Activated CD4-positive, alpha-beta T cell treated with anti-CD3 and anti-CD28 coated beads, Interleukin-2, amount 50 U/mL, for 4 hours (primary cell): ENCODE measurements around the gene CC2D2B.
"Not testable (repeated sequence)": the region's sequence is repeated elsewhere in the genome, so short reads cannot be mapped to it uniquely, and the experiment has no call there.

Experiments used
- DNase-seq, 2 experiments: peaks; one replicate each; pipeline ENCODE4 v3.0.0-alpha.2; 2020

CC2D2B gene, protein sequence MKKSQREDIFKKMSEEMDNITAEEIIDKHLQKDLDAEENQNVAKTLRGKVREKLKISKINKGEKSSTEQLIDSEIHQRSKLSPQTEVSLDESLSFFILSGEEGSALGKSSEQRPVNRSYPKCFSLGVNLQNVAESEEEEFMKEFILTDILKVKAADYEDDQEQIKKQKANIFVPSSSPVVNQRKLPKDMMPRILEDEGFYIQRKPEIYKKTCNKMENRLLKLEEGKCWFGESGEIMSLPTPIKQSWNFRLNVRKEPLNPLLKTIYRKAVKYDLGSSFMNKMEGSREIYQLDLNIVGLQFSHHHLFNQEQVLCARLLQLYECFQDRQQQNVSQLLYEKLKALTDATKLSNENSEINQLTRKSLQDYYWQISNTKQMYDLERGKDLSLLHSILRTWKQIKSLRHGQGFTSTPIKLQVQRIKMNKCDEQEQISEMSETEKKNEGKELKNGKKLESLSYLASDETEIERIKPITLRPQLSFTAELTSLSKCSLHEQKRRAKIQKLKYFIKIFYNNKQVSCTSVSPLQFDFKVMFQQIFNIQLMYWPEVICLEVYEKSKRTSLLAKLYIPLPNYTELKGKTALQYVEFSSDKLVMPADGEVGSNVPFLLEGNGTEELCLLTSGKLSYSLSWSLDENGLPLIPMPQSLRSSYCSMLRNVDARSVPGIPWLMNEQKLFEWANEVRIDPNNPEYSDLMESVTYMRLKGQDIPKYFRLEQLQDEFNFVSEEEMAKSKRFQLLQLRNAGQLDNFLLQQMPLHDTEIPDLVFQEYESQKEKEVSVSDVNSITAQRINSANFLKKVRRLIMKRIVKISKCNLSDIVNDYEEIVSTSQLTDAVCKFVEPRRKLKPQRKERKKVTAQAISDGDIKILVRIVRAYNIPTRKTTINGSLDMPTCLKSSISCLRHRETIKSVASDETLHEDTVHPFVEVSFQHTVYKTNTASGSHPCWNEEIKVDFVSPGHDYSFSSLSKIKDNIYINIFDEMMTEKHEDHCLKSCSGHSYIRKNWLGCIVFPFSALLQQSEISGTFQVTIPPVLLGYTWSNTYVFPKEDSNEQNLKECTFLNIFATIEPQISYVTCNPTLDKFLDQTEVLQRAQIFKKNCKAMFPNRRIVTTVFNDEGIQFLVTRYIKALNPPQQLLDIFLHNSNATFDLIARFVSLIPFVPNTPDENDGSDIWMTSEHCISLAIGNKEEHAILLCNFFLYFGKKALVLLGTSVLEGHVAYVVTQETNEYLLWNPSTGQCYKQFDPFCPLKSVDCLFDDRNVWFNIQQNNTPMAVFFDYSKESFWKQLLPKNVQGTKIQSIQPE (N-terminal part only)

DNA sequence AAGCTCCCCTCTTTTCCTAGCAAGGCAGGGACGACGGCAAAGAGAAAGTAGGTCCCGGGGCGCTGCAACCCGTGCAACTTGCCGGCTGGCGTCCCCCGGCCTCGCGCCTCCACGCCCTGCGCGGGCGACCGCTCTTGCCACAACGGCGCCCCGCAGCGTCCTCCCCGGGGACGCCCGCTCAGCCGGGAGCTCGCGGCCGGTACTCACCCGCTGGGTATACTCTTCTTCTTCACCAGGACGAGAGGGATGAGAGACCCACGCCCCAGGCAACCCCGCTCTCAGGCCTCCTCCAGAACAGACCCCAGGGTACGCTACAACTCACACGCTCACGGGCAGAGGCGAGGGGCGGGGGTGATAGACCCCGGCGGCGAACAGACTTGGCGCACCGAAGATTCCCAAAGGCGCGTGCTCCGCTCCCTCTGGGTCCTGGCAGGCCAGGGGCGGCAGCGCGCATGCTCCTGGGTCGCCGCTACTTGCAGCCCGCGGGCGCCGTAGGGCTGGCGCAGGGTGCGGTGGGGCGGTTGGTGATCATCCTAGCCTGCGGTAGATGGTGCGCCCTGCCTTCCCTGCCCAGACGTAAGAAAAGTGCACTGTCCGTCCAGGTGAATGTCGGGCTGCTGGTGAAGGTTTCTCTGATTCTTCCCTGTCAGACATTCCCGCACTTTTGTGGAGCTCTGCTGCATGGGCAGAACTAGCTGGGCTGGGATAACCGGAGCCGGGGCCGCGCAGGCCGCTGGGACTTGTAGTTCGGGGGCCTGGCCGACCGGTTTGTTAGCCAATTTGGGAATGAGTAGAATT is at the start of gene CC2D2B:
CC2D2B (plus strand) TSS at position 520 of the 798 bp plus-strand sequence. CDS start 3,349 bp downstream, outside the sequence.
- DNase-seq = peak; percentile 46 to 51

DNA sequence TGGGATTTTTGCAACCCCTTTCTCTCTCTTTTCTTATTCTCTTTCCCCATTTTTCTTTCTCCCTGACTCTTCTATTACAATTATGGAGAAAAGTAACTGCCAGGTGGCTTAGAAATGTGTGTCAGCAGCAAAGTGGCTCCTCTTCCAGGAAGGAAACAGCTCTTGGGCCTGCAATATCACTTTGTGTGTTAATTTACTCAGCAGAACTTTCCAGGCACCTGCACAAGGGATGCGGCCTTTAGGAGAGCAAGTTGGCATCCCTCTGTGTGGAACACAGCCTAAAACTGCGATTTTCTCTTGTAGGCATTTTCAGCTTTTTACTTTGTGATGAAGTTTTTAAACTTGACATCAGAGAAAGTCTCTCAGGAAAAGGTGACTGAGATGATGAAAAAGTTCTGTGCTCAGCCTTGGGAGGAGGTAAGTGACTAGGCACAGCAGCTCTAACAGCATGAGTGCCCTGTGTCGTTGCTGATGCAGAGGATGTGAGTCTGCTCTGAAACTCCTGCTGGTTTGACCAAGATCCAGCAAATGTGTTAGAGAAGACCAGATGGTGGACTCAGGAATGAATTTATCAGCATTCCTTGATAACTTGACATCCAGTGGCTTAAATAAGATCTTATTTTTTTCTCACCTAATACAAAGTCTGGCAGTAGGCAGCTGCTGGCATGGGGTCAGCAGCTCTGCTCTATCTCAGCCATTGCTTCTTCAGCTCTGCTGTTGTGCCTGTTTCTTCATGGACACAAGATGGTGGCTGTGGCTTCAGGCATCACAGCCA is 47.4 kb upstream of the CC2D2B start:
- DNase-seq = no peak

DNA sequence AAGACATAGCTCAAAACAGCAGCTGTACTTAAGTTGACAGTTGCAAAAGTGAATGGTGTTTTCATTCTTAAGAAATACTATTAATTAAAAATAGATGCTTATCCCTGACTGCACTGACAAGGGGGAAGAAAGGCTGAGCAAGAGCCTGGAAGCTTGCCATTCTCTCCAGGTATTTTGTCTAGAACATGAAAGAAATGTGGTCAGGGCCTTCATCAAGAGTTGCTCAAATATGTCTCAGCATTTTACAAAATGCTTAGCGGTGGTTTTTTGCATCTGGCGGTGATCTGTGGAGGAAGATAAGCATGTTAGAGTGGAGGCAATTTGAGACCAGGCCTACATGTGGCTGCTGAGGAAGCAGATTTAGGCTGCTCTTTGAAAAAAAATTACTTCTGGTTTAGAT is 46.4 kb upstream of the CC2D2B start:
- DNase-seq = no peak

DNA sequence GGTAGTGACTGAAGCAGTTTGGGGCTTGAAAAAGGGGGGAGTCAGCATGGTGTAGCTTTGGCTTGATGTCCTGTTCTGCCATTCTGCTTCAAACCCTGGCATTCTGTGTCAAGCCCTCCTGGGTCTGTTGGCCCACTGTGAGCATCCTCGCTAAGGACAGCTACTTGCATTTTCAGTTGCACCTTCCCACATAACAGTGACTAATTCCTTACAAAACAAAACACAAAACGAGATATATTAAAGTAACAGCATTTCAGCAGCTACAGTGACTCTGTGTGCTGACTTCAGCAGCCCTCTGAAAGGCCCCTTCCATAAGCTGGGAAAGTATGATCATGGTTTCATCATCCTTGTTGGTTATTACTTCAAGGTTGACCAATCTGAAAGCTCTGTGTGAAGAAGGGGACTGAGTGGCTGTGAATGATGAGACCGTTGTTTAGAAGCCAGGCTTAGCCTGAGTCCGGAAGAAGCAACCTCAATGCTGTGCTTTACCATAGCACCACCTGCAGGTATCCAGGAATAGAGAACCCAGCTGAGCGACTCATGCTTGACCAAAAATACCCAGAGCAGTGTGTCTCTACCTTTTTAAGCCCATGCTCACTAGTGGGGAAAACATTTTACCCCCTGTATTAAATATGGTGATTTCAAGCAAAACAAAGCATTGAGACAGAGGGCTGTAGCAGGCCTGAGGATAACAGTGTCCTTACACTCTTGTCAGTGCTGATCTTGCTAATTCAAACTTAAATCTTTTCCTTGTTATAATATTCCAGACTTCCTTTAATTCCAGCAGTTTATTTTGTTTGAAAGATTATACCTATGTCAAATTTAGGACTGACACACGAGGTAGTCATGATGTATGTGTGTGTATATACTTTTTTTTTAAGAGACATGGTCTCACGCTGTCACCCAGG is 42.6 kb upstream of the CC2D2B start:
- DNase-seq = peak; percentile 3 to 9

DNA sequence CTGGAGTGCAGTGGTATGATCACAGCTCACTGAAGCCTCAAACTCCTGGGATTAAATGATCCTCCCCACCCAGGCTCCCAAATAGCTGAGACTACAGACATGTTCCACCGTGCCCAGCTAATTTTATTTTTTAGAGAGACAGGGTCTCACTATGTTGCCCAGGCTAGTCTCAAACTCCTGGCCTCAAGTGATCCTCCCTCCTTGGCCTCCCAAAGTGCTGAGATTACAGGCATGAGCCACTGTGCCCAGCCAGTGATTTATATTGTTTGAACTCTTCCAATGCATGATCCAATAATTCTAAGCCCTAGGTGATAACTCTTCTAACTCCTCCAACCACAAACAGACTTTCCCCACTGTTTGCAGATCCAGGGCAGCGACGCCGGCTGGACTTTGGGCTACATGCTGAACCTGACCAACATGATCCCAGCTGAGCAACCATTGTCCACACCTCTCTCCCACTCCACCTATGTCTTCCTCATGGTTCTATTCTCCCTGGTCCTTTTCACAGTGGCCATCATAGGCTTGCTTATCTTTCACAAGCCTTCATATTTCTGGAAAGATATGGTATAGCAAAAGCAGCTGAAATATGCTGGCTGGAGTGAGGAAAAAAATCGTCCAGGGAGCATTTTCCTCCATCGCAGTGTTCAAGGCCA is 41.8 kb upstream of the CC2D2B start:
- DNase-seq = no peak

DNA sequence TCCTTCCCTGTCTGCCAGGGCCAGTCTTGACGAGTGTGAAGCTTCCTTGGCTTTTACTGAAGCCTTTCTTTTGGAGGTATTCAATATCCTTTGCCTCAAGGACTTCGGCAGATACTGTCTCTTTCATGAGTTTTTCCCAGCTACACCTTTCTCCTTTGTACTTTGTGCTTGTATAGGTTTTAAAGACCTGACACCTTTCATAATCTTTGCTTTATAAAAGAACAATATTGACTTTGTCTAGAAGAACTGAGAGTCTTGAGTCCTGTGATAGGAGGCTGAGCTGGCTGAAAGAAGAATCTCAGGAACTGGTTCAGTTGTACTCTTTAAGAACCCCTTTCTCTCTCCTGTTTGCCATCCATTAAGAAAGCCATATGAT is 41.3 kb upstream of the CC2D2B start:
- no peak for DNase-seq

DNA sequence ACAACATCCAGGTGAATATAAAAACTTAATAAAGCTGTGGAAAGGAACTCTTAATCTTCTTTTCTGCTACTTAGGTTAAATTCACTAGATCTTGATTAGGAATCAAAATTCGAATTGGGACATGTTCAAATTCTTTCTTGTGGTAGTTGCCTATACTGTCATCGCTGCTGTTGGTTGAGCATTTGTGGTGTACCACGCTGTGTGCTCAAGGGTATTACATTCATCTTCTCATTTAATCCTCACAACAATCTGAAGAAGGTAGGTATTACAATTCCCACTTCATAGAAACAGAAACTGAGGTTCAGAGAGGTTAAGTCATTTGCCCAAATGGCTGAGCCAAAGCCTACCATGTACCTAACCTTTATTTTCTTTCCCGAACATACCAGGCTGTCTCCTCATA is 39.9 kb upstream of the CC2D2B start:
- no peak for DNase-seq

DNA sequence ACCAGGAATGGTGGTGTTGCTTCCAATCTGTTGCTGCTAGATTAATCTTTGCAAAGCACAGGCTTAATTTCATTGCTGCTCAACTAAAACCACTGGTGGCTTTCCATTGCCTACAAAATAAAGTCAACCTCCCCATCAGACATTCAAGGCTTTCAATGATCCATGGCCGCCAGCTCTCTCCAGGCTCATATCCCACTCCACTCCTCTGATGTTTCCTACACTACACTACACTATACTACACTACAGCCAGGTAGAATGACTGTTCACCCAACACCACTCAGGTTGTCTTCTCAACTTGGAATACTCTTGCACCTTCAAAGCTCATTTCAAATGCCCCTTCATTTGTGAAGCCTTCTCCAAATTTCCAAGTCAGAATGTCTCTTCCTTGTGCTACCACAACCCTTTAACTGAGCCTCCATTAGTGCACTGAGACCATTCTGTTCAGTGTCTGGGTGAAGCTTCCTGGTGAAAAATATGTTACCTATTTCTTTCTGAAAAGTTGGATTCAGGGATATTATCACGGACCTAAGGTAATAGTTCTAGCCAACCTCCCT is 35.5 kb upstream of the CC2D2B start:
- no peak for DNase-seq

DNA sequence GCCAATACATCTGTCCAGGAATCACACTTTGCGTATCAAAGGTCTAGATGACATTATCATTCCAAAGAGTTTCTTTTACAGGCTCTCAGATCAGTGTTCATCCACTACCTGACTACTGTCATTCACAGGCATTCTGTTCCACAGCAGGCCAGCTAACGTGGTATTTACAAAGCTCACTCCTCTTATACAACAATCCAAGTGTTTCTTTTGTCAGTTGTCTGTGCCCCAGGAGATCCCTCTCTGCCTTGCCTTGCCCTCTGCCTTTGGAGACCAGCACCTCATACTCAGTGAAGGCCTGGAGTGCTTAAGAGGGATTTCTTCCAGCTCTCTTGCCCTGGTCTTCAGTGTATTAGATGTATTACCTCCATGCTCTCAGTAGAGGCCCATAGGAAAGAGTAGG is 34.6 kb upstream of the CC2D2B start:
- no peak for DNase-seq

DNA sequence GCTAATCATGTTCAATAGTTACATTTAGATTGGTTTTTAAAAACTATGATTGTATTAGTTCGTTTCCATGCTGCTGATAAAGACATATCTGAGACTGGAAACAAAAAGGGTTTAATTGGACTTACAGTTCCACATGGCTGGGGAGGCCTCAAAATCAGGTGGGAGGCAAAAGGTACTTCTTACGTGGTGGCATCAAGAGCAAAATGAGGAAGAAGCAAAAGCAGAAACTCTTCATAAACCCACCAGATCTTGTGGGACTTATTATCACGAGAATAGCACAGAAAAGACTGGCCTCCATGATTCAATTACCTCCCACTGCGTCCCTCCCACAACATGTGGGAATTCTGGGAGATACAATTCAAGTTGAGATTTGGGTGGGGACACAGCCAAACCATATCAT is 34.1 kb upstream of the CC2D2B start:
- DNase-seq = no peak

DNA sequence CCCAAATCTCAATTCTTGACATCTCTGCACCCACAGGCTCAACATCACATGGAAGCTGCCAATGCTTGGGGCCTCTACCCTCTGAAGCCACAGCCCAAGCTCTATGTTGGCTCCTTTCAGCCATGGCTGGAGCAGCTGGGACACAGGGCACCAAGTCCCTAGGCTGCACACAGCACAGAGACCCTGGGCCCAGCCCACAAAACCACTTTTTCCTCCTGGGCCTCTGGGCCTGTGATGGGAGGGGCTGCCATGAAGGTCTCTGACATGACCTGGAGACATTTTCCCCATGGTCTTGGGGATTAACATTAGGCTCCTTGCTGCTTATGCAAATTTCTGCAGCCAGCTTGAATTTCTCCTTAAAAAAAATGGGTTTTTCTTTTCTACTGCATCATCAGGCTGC is 33.0 kb upstream of the CC2D2B start:
- not testable (repeated sequence) for DNase-seq

DNA sequence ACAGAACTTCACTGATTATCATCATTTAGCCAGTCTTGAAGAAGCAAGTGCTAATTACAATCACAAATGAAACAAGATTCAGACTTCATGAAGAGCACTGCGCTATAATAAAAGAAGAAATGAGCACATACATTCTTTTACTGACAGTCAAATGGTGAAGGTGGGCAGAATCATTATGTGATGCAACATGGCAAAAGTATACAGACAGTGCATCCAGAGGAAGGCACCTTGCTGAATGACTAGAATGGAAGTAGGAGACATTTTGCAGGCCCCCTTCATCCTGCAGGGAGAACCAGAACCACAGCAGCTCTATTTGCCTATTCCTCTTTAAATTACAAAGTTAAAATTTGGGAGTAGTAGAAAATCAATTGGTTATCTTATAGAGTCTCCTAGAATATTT is 31.0 kb upstream of the CC2D2B start:
- DNase-seq = no peak

DNA sequence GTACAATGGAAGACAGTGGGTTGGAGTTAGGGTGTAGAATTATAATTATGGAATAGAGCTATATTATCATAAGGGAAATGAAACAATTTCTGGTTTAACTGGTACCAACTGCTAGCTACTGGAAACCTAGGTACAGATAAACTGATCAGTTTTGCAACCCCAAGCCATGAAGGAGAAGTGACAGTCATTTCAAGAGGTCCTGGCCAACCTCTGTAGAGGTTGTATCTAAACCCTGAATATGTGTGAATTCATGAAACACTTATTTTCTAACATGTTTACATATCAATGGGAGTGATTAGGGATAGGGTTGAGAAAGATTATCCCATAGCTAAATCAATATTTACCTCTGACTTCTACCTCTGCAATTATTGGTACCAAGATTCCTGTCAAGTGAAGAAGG is 29.9 kb upstream of the CC2D2B start:
- no peak for DNase-seq

DNA sequence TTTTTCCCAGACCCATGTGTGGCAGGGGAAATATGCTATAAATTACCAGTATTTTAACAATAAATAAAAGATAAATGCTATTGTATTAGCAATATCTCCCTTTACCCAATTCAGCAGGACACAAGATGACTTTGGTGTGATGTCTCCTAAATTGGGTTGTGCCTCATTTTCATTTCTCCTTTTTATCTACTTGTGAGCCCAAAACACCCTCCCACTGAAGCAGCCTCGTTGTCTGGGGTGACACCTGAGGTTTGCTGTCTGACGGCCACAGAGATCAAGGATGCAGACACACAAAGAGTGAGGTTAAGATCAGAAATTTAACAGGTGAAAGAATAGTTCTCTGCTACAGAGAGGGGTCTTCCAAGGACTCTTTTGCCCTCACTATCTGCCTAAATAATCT is 27.1 kb upstream of the CC2D2B start:
- DNase-seq = no peak

DNA sequence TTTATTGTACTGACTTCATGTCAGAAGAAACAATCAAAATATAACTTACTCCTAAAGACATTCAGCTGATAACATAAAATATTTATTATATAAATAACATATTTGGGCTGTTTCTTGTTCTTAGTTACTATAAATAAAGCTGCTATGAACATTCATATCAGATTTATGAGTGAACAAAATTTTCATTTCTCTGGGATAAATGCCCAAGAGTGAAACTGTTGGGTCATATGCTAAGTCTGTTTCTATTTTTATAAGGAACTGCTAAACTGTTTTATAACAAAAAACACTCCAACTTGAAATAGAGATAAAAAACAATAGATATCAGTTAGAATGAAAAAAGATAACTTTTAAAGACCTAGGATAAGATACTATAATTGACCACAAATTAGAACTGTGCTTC is 26.5 kb upstream of the CC2D2B start:
- DNase-seq = no peak

DNA sequence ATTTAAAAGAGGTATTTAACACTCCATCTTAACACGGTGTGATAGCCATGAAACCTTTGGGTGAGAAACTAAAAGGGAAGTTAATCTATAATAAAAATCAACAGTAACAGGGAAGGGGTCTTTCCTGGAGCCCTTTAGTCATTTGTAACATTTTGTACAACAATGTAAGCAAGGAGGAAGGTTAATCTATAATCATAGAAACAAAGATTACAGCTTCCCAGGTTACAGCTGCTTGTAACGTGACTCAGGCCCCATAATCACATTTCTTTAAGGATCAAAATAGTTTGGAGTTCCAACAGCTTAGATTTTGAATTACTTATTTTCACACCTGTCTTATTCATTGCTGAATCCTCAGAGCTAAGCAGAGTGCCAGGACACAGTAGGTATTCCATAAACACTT is 17.9 kb upstream of the CC2D2B start:
- DNase-seq = no peak

DNA sequence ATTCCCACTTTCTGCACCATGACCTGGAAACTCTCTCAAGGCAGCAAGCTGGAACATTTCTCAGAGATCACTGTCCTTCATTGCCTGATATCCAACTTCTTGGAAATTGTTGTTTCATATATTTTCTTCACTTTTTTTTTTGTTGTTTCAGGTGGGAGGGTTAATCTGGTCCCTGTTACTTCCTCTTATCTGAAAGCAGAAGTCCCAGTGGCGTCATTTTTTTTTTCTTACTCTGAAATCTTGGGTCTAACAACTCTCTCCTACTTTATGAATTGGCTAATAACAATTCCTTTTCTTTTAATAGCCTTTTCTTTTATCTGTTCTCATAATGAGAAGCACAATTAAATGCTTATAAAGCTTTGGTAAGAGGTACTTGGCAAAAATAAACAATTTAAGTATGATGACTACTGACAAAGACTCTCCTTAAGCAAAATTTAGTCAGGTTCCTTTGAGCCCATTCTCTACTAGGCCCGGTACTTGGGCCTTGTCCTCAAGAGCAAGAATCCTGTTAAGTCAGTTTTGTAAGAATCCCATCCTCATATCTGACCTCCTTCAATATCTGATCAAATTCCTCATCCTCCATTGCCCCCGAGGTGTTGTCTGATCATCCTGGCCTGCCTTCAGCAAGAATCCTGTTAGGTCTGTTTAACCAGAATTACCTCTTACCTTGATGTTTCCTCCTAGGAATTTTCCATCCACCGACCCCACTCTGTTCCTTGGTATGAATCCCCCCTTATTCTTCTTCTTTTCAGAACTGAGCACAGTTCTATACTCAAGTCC is 11.5 kb upstream of the CC2D2B start:
- DNase-seq = no peak

DNA sequence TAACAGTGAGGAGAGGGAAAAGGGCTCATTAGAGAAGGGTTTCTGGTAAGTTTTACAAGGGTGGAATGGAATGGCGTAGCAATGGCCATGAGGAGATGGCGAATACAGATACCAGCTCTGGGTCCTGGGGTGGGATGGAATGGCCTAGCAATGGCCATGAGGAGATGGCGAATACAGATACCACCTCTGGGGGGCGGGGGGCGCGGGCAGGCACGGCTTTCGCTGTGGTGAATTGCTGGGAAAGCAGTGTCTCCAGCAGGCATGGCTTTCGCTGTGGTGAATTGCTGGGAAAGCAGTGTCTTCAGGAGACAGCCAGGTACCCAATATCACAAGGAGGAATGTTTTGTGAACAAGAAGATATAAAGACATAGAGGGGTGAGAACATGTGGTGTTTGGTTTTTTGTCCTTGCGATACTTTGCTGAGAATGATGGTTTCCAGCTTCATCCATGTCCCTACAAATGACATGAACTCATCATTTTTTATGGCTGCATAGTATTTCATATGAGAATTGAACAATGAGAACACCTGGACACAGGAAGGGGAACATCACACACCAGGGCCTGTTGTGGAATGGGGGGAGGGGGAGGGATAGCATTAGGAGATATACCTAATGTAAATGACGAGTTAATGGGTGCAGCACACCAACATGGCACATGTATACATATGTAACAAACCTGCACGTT is 1.7 kb upstream of the CC2D2B start:
- DNase-seq = not testable (repeated sequence)
